SK-N-SH treated with all-trans-retinoic acid at 6 μM for 48 hours (cell line): Measurements from ENCODE around the gene SLC12A8.

Experiments
- ARNTL ChIP-seq: fragments of 450-650 bp; formaldehyde crosslinking; IDR thresholded peaks from 2 replicates; pipeline ENCODE4 v1.5.0; 2020; ENCODE audit warnings: low read depth, mild to moderate bottlenecking, moderate library complexity, borderline replicate concordance
- BACH2 ChIP-seq: fragments of 250-450 bp; sonication (Bioruptor Pico); IDR thresholded peaks from 2 replicates; pipeline ENCODE4 v1.9.0; 2021; ENCODE audit warnings: mild to moderate bottlenecking, borderline replicate concordance
- CSDC2 ChIP-seq: fragments of 250-450 bp; sonication (Bioruptor Pico); IDR thresholded peaks from 2 replicates; pipeline ENCODE4 v1.5.0; 2020; ENCODE audit warnings: mild to moderate bottlenecking, moderate library complexity
- ISL1 ChIP-seq: fragments of 250-450 bp; sonication (Bioruptor Pico); IDR thresholded peaks from 2 replicates; pipeline ENCODE4 v2.1.2; 2022; ENCODE audit warnings: mild to moderate bottlenecking, moderate library complexity
- RARB ChIP-seq: fragments of 250-450 bp; sonication (Bioruptor Pico); IDR thresholded peaks from 2 replicates; pipeline ENCODE4 v1.8.0; 2021; ENCODE audit warnings: mild to moderate bottlenecking, moderate library complexity
- SNAI2 ChIP-seq: fragments of 250-450 bp; sonication (Bioruptor Pico); IDR thresholded peaks from 2 replicates; pipeline ENCODE4 v1.5.0; 2020; ENCODE audit warnings: mild to moderate bottlenecking, moderate library complexity
- ZNF8 ChIP-seq: fragments of 450-650 bp; formaldehyde crosslinking; IDR thresholded peaks from 2 replicates; pipeline ENCODE4 v1.5.0; 2020; ENCODE audit warnings: mild to moderate bottlenecking, moderate library complexity

DNA sequence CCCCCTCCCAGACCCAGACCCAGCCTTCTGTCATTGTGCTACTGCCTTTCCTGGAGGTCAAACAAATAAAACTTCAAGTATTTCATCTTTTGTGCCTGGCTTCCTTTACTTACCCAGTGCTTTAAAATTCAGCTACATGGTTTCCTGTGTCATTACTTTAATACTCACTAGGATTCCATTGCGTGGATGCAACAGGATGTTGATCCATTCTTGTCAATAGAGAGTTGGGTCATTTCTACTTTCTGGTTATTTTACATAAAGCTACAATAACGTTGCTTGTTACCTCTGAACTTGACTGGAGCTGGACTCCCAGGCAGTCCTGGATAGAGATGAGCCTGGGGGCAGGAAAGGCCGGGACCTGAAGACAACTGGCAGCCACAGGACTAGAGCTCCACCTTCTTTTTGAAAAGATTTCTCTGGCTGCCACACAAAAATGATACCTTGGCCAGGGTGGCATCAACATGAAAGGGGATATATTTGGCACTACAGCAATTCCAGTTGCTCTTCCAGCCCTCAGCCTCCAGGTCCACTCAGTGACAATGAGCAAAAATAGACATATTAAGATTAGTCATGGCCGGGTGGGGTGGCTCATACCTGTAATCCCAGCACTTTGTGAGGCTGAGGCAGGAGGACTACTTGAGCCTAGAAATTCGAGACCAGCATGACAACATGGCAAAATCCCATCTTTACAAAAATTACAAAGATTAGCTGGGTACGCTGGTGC is 133.4 kb downstream of the SLC12A8 start:
- TF ChIP-seq ARNTL (CRISPR knock-in tag) (no peak), RARB (CRISPR knock-in tag) (no peak), ISL1 (no peak), ZNF8 (CRISPR knock-in tag) (no peak), SNAI2 (no peak), CSDC2 (no peak), BACH2 (CRISPR knock-in tag) (no peak)
